Tibial nerve (tissue), 4 donors: ENCODE results near the gene CD74.
A peak's percentile ranks its signal among the peaks of the same experiment; 100 is the strongest.

ENCODE experiments used
- EP300 ChIP-seq, 2 donors: sonication (generic); formaldehyde crosslinking; IDR thresholded peaks; one replicate each; pipeline ENCODE4 v1.6.1; 2017; ENCODE audit warnings: antibody characterized with exemption in 2 of 2, mild to moderate bottlenecking in 1 of 2
- POLR2A ChIP-seq, 2 donors: fragments of 450-650 bp; IDR thresholded peaks; one replicate each; pipeline ENCODE4 v1.6.1; 2017; ENCODE audit warnings: antibody characterized with exemption in 2 of 2, mild to moderate bottlenecking in 2 of 2, moderate library complexity in 2 of 2
- TF ChIP-seq, protein P1 (sequence below), 5 experiments: fragments of 200-600 bp in 3 of 5; fragments of 450-650 bp in 2 of 5; sonication (generic) in 3 of 5; IDR thresholded peaks; one replicate each; pipeline ENCODE4 v1.5.1; 2016 to 2019; ENCODE audit warnings: antibody characterized with exemption in 5 of 5, mild to moderate bottlenecking in 3 of 5, moderate library complexity in 2 of 5

DNA sequence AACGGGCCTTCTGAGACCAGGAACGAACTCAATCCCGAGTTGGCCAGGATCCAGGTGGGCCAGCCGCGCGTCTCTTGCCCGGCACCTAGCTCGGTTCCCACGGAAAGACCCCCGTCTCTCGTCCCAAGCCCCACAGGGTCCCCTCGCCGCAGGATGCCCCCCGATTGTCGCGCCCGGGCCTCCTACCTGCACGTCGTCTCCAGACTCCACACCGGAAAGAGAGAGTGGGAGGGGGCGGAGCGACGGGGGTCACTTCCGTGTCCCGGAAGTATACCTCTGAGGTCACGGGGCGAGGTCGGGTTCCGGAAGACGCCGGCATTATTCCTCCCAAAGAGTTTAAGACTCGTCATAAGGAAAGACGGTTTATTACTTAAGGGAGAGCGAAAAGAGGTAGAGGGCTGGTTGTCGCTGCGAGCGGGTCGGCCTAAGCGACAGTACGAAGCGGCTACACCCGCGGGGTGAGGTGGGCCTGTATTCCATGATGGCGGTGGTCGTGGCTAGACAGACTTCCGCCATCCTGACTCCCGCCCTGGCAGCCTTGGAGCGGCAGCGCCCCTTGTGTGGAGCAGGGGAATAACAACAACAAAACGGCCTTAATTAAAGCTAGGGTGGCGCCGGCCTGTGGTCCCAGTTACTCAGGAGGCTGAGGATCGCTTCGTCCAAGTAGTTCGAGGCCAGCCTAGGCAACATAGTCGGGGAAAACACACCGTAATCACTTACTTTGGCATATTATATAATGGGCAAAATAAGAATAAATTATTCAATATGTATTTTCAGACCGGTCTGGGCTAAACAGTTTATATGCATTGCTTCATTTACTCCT lies 37.0 kb upstream of the CD74 start, which contains the start of gene RPS14:
- TF ChIP-seq, protein P1, sequence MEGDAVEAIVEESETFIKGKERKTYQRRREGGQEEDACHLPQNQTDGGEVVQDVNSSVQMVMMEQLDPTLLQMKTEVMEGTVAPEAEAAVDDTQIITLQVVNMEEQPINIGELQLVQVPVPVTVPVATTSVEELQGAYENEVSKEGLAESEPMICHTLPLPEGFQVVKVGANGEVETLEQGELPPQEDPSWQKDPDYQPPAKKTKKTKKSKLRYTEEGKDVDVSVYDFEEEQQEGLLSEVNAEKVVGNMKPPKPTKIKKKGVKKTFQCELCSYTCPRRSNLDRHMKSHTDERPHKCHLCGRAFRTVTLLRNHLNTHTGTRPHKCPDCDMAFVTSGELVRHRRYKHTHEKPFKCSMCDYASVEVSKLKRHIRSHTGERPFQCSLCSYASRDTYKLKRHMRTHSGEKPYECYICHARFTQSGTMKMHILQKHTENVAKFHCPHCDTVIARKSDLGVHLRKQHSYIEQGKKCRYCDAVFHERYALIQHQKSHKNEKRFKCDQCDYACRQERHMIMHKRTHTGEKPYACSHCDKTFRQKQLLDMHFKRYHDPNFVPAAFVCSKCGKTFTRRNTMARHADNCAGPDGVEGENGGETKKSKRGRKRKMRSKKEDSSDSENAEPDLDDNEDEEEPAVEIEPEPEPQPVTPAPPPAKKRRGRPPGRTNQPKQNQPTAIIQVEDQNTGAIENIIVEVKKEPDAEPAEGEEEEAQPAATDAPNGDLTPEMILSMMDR (IDR thresholded peaks at IDR 0.05): peak; percentile 93 to 97 (median 96)
- TF ChIP-seq POLR2A (IDR thresholded peaks at IDR 0.05): peak; percentile 59 to 79
- TF ChIP-seq EP300 (IDR thresholded peaks at IDR 0.05): peak; percentile 52 to 97
